ENCODE data around the gene DMKN.
"Not testable (repeated sequence)": the region's sequence is repeated elsewhere in the genome, so short reads cannot be mapped to it uniquely, and the experiment has no call there.

The DMKN gene

DNA sequence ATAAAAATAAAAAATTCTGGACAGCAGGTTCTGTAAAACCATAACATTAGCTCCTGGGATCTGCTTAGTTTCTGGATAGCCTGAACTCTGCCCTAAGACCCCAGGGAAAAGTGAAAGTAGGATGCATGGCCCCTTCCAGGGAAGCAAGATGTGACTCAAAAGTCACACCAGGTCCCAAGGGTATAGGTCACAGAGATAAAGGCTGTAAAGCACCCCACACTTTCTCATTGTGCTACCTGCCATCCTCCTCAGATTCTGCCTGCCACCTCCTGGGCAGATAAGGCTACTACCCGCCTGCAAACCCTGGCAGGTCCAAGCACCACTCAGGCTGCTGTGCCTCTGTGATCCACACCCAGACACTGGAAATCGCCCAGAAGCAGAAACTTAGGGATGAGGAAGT lies 44.8 kb downstream of the DMKN start:
- peak in 13 of 51 donors; percentile 6 to 38 (median 16) for DNase-seq

DNA sequence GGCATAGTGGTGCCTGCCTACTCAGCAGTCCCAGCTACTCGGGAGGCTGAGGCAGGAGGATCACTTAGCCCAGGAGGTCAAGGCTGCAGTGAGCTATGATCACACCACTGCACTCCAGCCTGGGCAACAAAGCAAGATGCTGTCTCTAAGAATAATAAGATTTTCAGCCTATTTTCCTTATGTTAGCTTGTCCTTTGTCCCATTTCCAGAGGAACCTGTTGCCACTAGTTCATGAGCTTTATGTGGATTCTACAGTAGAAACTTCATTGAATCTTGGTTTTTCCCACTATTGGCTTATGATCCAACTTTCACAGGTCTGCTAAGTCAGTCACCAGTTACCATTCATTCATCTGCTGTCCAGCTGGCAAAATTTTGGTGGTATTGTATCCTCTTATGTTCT lies 47.2 kb downstream of the DMKN start:
- no peak for DNase-seq

GRCh38 chr19:35462956-35463355 lies 50.5 kb downstream of the DMKN start:
- DNase-seq: not testable (repeated sequence)

DNA sequence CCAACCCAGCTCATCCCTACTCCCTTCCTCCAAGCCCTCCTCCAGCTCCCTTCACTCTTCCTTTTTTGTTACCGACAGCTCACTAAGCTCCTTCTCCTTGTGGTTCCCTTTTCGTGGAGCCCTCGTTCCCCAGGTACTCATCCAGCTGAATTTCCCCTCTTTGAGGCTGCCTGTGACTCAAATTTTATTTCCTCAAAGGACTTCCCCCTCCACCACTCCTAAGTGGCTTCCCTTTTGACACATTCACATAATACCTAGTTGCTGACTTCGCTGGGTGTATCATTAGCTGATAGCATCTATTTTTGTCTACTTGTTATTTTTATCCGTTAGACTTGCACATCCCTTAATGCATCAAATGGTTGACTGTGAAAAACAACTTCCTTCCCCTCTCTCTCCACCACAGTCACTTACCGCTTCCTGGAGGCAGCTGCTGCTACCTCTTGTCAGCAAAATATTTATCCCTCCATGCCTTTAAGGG lies 50.9 kb downstream of the DMKN start:
- peak in 1 of 51 donors; percentile 10 for DNase-seq

- not testable (repeated sequence) for DNase-seq
These were observed 51.7 kb downstream of the DMKN start for GRCh38 chr19:35461788-35462187.

GRCh38 chr19:35461060-35461459 lies 52.4 kb downstream of the DMKN start:
- DNase-seq: no peak

DNA sequence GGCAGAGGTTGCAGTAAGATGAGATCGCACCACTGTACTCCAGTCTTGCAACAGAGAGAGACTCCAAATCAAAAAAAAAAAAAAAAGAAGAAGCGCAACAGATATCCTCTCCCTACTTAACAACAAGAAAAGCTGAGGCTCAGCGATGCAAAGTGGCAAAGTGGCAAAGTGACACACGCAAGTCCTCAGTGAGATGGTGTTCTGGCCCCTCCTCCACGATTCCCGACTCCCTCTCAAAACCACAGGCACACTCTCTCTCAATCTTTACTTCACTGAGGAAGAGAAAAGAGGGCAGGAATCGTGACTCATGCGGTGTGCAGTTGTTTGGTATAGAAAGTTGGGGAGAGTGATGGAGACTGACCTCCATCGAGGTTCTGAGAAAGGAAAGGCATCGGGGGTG lies 52.8 kb downstream of the DMKN start:
- DNase-seq: no peak

DNA sequence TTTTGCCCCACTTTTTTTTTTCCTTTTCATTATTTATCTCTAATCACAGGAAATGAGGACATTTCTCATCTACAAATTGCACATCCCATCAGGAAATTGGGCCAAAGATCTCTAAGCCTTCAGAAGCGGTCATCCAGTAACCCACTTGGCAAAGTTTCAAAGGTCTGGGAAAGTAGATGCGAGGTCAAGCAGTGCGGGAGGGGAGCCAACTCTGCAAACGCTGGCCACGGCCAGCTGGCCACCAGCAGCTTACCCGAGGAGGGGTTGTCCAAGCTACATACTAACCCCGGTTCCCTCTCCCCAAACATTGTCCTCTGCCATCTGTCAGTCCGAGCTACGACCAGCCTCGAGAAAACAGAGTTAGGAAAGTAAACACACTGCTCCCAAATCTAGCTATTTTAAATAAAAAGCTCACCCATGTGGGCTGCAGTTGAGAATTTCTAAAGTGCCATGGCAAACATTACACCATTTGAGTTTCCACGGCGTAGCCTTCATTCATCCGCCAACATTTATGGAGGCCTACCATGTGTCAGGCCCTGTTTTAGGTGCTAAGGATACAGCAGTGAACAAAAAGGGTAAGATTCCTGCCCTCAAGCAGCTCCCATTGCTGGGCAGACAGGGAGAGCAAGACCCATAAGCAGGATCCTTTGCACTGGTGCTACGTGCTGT lies 53.9 kb downstream of the DMKN start:
- peak in 2 of 51 donors; percentile 15 to 28 for DNase-seq

GRCh38 chr19:35458731-35459391 lies 54.6 kb downstream of the DMKN start:
- peak in 1 of 51 donors; percentile 16 for DNase-seq

- no peak for DNase-seq
These were observed 55.3 kb downstream of the DMKN start for GRCh38 chr19:35458192-35458591.

DNA sequence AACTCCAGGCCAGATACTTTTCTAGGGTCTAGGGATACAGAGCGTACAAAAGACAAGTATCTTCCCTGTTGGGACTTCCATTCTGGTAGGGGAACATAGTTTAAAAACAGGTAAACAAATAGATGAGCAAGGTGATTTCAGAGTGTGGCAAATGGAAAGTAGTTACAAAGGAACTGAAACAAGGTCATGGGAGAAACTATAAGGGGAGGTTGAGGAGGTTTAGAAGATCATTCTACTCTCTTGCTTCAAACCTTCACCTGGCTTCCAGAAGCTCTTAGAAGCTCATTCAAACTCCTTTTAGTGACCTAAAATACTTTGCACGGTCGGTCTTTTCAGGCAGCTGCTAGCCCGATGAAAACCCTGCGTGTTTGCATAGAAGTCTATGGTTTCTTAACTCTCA lies 56.3 kb downstream of the DMKN start:
- no peak for DNase-seq

DNA sequence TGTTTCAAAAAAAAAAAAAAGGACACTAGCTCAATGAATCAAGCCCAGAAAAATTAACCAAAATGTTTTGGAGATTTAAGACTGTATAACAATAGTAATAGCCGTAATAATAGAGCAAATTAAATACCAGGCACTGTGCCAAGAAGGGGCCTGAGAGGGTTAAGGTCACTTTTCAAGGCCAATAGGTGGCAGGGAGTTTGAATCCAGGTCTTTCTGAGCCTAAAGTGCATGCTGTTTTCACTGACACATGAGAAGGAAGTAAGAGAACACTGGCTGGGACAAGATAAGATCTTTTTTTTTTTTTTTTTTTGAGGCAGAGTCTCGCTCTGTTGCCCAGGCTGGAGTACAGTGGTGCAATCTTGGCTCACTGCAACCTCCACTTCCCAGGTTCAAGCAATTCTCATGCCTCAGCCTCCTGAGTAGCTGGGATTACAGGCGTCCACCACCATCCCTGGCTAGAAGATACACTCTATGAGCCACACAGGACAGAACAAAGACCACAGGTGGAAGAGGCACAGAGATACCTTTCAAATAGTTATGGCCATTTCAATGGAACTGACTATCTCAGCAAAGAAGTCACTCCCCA lies 57.7 kb downstream of the DMKN start:
- DNase-seq: no peak

GRCh38 chr19:35454663-35455062 lies 58.8 kb downstream of the DMKN start:
- no peak for DNase-seq

DNA sequence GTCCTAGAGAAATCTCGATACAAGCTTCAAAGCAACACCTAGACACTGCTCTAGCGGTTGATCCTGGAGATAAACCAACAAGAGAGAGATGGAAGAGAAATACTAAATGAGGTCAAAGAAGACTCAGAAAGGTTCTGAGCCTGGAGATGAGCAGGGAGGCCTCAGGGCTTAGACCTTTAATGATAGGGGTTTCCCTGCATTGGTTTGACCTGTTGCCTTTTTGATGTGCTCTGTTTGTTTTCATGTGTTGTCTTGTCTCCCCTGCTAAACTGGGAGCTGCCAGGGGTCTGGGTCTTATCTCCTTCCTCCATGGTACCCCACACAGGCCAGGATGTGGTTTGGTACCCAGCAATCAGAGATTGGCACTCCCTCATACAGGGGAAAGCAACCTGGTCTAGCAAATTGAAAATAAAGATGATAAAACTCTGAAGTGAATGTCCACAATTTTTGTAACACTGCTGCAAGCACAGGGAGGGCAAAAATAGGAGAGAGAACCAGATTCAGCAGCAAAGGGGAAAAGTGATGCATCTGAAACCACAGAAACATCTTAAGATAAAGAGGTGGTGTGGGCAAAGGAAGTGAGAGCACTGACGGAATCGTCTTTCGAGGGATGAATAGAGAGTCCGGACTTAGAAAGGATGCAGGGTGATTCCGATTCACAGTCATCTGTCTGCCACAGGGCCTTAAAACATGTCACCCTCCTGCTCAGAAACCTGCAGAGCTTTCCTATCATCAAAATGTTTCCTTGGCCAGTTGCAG lies 61.9 kb downstream of the DMKN start:
- DNase-seq: no peak

DNA sequence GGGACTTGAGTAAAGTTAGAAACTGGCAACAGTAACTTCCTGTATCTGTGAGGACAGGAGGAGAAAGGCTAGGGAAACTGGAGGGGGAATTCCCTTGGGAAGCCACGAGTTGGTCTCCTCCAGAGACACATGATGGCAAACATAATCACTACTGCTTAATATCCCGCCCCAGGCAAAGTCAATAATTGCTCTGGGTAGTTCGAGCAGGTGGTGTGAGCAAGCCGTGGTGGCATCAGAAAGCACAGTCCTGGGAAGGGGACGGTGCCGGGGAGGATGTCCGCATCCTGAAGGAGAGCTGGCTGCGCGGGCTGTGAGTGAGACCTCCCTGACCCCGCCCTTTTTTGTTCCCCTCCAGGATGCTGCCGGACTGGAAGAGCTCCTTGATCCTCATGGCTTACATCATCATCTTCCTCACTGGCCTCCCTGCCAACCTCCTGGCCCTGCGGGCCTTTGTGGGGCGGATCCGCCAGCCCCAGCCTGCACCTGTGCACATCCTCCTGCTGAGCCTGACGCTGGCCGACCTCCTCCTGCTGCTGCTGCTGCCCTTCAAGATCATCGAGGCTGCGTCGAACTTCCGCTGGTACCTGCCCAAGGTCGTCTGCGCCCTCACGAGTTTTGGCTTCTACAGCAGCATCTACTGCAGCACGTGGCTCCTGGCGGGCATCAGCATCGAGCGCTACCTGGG lies 63.9 kb downstream of the DMKN start:
- no peak for DNase-seq

GRCh38 chr19:35447606-35448469 lies 65.6 kb downstream of the DMKN start, which contains the start of gene FFAR2:
Gene FFAR2, plus strand, starts transcription at chr19:35448257. Its CDS starts 1,458 bp downstream, at chr19:35449715.
- no peak for DNase-seq

Measured in hypothalamus (tissue), 51 donors.